Fibroblast of the conjunctiva (primary cell): ENCODE data around the gene PSTPIP1.

Experiments
- DNase-seq: peaks from one replicate; pipeline ENCODE4 v3.0.0-alpha.2; 2010; ENCODE audit warnings: low read depth

PSTPIP1 gene

DNA sequence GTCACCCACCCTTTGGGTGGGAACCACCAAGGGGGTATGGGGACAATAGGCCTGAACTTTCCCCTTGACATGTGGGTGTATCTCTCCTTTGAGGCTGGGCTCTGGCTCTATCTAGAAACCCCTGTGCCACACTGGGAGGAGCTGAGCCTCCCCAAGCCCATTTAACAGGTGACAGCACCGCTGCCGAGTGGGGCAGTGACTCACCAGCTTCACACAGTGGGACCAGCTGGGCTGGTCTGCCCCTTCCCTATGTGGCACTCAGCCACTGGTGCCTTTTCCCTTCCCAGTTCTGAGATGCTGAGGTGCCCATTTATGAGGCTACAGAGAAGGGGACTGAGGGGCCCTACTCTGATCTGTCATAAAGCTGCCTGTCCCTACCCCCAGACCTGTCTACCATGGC is 5.1 kb downstream of the PSTPIP1 start:
- DNase-seq, result no peak

DNA sequence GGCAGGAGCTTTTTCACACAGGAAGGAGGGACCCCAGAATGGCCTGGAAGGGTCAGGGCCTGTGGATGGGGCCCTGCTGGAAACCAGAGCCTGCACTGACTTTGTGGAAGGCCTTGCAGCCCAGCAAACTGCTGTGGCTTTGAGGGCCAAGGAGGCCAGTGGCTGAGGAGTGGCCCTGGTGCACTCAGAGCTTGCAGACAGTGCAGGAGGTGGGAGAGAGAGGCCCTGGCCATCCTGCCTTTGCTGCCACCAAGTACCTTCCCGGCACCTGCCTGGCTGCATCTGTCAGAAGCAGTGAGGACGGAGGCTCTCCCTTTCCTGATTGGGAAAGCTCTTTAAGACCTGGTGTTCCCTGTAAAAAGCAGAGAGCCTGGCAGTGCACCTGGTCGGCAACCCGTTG is 6.4 kb downstream of the PSTPIP1 start:
- no peak for DNase-seq

DNA sequence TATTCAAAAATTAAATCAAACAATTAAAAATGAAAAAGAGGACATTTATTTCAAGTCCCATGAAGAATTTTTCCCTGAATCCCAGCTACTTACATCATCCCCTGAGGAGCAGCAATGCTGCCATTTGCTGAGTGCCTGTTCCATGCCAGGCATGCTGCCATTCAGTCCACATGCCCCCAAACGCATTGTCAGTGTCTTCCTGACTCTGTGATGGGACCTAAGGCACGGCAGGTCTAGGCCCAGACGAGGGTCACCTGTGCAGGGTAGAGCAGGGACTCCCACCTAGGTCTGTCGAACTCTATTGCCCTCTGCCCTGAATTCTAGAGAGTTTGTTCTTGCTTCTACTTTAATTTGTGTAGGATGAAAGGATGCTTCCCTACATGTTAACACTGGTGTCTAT is 7.0 kb downstream of the PSTPIP1 start:
- DNase-seq, result no peak

DNA sequence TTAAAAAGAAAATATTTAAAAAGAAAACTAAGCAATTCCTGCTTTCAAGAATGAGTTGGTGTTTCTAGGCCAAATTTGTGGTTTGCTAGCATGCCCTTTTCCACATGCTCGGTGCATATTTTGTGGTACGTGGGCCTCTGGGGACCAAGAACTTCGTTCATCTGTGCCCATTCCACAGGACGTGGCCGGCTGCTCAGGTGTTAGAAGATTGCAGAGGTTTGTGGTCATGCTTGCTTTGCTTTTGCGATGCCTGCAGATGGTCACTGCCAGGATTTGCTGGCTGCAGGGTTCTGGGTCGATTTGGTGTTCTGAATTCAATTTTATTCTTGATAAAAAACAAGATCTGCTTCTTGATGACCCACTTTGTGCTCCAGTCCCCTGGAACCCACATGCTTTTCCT is 7.5 kb downstream of the PSTPIP1 start:
- DNase-seq, result no peak

DNA sequence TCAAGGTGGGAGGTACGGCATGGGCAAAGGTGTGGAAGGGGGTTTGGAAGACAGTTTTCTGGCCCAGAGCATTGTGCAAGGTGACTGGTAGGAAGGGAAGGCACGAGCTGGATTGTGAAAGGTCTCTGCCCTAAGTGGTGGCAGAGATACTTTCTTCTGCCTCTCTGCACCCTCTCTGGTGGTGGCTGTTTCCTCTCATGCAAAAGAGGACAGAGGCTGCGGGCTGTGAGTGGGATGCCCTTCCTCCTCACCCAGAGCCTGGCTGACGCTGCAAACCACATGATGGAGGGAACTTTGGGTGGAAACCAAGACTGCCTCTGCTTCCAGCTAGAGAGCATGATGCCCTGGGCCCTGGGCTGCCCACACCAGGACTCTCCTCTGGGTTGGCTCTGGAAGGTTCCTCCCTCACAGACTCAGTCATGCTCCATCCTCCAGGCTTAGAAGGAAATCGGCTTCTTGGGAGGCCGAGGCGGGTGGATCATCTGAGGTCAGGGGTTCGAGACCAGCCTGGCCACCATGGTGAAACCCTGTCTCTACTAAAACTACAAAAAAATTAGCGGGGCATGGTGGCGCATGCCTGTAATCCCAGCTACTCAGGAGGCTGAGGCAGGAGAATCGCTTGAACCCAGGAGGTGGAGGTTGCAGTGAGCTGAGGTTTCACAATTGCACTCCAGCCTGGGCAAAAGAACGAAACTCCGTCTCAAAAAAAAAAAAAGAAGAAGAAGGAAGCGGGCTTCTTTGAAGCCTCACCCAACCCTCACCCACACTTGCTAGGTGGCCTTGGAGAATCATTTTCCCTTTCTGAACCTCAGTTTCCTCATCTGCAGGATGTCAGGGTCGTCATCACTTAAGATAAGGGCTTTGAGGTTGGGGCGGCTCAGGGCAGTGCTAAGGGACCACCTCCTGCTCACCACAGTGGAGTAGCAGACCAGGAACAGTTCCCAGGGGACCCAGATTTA is 8.3 kb downstream of the PSTPIP1 start:
- no peak for DNase-seq

DNA sequence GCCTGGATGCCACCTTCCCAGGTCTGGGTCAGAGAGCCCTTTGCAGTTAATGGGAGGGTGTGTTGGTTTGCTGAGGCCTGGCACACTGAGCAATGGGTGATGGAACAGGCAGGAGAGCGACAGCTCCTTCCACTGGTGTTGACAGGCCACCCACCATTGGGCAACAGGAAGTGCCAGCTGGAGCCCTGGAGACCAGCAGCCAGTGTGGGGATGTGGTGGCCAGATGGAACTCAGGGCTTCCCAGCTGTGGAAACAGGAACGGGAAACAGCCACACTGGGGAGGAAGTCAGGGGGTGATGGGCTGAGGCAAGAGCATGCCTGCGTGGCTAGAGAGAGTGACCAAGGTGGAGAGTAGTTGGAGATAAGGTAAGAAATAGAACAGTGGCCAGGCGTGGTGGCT is 9.3 kb downstream of the PSTPIP1 start:
- no peak for DNase-seq

DNA sequence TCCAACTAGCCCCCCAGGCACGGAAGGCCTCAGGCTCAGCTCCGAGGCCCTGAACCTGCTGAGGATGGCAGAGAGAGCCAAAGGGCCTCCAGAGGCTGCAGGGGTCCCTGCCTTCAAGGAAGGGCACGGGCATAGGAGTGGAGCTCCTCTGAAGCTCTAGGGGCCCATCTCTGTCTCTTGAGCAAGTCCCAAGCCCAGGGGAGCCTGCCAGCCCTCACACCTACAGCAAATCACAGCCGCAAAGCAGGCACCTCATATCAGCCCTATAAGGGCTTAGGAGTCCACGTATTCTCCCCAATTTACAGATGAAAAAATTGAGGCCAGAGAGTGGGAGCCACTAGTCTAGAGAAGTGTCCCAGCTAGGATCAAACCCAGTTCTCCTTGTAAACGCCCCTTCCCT is 14.2 kb downstream of the PSTPIP1 start:
- DNase-seq, result no peak

DNA sequence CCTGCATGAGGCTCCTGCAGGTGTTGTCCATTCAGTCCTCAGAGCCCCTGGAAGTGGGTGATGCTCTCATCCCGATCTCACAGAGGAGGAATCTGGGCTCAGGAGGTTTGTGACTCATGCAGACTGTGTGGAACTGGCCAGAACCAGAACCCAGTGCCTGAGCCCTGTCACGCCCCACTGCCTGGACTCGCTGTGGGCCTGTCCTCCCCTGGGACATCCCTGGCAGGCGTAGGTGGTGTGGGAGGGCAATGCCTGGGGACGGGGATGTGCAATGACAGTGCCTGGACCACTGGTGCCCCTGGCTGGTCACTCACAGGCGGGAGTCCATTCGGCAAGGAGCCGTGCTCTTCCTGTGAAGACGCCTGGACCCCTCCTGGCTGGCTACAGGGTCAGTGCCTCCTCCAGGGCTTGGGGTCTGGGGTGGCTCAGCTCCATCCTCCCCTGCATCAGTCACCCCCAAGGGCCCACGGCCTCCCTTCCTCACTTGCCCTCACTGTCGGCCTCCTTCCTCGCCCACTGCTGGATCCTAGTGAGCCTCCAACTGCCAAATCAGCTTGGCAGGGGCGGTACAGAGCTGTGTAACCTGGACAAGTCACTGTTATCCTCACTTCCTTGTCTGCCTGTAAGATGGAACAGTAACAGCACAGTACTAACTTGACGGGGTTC is 14.9 kb downstream of the PSTPIP1 start:
- DNase-seq, result no peak

DNA sequence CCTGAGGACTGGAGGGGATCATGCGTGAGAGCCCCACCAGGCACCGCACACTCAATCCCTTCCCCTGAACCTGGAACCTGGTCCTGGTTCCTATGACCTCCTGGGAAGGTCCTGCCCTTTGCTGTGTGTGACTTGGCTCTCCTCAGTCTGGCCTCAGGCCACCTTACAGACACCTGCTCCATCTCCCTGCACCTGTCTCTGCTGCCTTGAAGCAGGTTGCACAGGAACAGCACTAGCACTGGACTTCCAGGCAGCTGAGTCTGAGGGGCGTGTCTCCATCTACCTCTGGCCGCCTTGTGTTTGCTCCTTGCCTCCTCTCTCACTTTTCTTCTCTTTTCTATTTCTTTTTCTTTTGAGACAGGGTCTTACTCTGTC is 15.4 kb downstream of the PSTPIP1 start:
- DNase-seq, result no peak

DNA sequence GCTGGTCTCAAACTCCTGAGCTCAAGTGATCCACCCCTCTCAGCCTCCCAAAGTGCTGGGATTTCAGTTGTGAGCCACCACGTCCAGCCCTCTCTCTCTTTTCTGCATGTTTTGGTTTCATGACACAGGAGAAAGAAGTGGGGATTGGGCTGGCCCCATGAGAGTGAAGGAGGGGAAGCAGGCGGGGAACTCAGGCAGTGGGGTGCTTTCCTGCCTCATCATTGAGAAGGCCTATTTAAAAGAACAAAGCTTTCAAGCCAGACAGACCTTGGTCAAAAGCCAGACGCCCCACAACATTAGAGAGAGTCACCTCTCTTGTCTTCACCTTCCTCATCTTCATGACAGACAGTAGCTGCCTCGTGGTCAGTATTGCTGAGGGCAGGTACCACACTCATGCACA is 15.9 kb downstream of the PSTPIP1 start:
- DNase-seq, result no peak

DNA sequence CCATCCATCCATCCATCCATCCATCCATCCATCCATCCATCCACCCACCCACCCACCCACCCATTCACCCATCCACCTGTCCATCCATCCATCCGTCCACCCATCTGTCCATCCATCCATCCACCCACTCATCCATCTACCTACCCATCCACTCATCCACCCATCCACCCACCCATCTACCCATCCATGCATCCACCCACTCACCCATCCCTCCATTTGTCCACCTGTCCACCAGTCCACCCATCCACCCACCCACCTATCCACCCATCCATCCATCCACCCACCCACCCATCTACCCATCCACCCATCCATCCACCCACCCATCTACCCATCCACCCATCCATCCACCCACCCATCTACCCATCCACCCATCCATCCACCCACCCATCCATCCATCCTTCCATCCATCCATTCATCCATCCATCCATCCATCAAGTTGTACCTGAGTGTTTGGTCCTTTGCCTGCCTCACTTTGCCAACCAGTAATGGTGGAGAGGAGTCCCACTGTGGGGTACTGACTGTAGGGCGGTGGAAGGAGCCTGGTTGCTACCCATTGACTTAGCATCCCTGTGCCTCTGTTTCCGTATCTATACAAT is 17.3 kb downstream of the PSTPIP1 start:
- DNase-seq, result no peak

DNA sequence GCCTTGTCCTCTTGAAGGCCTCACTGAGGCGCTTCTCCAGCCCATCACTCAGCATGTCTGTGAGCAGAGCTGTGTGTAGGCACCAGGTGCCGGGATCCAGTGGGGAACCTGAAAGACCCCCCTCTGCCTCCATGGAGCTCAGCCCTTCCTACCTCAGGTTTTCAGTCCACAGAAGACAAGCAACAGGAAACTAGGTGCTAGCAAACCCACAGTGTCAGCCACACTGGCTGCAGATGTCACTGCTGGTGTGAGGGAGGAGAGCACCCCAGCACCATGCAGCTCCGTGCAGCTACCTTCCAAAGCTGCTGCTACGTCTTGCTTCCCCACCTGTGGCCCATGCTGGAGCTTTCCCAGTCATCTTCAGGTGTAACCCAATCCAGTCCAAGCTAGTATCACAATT is 17.9 kb downstream of the PSTPIP1 start:
- DNase-seq, result no peak

DNA sequence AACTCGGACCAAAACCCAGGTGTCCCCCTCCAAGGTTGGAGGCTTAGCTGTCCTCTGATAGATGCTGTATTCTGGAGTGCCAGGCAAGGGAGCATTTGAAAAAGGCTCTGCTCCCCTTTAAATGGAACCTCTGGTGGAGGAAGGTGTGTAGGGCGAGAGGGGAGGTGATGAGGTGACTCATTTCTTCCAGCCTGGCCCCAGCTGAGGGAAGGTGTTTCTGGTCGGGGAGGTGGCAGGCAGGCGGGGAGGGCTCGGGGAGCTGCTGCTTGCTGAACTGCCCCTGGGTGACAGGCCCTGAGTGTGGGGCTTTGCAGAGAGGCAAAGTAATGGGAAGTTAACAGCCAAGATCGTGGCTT is 18.8 kb downstream of the PSTPIP1 start:
- DNase-seq, result no peak

DNA sequence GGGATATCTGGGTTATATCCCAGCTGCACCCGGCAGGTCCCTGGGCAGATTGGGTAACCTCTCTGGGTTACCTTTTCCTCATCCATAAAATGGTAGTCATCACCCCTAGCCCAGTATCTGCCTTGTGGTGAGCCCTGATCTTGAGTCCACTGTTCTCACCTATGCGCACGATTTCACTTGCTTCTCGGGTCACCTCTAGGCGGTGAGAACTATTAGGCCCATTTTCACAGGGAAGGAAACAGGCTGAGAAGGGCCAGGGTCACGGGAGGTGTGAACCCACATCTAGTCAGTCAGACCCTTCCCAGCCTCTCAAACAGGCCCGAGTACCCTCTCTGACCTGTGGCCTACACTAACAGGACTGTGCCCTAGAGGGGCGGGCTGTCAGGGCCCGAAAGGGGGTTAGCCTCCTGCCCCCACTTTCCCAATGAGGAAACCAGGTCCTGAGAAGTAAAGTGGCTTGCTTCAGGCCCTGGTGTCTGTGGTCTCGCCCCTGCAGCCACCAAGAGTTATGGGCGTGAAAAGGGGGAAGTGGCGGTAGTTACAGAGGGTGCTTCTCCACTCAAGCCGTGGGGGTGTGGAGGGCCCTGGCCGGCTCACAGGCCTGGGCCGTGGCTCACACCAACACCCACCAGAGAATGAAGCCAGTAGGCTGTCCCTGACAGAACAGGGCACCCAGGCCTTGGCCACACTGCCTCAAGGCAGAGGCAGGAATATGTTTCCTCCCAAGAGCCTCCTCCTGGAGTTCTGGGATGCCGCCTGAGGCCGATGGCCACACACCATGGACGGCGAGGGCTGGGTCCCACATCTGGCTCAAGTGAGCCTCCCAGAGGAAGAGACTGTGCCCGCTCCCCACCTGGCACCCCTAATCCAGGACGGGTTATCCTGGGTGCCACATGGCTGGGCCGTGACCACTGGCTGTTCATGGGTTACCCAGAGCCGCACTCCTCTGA is 19.5 kb downstream of the PSTPIP1 start:
- DNase-seq, result no peak

DNA sequence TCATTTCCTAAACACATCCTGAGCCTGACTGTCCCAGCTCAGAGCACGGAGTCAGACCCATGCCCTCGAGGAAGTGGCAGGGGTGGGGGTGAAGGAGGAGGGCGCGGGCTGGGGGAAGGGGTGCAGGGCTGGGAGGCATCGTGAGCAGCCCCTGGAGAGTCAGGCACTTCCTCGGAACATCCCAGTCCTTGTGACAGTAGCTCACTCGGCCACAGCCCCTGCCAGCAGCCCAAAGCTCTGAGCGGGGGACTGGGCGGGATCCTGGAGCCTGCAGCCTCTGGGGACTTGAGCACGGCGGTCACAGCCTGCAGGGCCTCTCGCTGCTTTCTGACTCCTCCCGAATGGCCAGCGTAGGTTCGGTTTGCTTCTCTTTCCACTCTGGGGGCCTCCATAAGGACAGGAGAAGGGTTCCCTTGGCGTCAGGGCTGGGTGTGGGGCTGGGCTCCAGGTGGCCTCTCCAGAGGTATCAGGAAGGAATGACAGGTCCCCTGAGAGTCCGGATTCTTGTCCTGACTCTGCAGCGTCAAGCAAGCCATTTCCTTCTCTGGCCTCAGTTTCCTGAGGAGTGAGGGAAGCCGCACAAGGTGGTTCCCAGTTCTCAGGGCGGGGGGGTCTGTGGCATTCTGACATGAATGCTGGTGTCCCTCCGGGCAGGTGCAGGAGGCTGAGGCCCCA is 20.9 kb downstream of the PSTPIP1 start:
- no peak for DNase-seq

DNA sequence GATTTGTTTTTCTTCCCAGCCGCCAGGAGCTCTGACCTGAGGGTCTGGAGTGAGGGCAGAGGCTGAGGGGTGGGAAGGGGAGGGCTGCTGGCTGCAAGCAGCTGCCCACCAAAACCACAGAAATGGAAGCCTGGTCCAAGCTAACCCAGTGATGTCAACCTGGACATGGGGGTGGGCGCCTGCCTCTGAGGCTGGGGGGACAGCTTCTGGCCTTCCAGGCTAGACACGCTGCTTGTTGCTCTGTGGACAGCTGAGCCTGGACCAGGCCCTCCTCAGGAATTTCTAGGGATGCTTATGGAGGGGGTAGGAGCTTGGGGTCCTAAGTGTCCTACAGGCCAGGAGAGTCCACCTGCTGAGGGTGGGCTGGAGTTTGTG is 21.4 kb downstream of the PSTPIP1 start:
- no peak for DNase-seq

DNA sequence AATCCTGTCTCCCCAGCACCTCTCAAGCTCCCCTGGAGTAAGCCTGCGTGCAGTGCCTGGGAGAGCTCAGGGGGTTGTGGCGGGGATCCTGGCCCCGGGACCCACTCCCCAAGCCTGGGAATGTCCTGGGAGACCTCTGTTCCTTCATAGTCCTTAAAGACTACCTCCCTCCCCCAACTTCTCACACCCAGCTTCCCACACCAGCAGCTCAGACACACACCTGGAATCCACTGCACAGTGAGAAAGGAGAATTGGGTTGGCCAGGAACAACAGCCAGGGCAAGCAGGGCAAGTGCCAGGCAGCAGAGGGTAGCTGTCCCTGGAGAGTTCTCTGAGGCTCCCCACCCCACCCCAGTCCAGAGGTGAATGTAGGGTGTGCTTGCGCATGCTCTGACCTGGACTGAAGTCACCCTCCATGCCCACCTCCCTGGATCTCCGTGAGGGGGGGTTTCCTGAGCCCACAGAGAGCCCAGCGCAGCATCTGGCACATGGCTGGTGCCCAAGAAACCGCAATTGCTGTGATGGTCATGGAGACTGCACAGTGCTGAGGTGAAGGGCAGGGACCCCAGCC is 22.2 kb downstream of the PSTPIP1 start:
- no peak for DNase-seq

DNA sequence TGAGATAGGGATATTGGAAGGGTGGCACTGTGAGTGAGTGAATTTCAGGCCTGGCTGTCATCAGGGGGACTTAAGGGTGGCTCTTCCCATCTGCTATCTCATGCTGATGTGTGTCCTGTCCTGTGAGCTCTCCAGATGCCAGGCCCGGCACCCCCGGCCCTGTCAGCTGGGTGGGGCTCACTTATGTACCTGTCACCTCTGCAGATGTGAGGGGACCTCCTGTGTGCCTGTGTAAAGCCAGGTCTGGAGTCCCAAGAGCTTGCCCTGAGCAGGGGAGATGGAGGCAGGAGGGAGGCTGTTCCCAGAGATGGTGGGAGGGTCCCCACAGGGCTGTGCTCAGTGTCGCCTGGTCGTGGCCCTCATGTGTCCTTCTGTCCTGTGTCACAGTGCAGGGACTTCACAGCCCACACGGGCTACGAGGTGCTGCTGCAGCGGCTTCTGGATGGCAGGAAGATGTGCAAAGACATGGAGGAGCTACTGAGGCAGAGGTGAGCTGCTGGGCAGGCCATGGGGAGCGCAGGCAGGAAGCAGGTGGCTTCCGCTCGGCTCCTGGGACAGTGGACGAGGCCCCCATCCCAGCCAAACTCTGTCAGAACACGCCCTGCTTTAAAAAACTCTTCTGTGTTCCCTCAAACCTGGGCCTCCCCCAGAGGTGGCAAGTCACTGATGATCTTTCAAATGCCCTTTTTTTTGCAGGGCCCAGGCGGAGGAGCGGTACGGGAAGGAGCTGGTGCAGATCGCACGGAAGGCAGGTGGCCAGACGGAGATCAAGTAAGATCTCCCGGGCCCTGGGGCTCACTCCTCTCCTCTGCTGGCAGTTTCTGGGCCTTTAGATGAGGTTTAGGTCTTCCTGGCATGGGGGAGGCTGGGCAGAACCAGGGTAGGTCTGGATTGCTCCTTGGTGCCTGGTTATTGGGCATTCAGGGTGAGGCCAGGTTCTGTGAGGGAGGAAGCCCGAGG is 23.1 kb downstream of the PSTPIP1 start:
- no peak for DNase-seq

DNA sequence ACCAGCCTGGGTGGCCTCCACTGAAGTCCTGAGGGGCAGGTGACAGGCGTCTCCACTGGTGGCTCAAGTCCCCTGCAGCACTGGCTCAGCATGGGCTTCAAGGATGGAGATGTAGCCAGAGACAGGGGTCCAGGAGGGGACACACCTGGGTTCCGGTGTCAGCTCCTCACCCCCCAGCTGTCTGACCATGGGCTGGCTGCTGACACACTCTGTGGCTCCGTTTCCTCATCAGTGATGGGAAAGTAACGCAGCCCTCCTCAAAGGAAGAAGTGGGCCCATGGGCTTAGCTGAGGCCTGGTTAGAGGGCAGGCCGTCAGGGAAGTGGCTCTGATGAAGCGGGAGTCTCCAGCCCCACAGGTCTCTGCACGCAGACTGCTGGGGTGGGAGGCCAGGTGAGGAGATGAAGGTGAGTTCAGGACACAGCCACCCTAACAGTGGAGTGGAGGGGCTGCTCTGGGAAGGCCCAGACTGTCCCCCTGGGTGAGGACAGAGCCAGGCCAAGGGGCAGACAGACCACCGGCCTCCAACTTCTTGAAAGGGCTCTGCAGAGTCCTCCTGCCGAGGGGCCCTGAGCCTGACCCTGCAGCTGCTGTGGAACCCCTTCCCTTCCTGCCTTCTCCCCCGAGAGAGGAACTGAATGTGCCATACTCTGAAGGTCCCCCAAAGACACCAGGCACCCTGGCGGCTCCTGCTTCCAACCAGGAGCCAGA is 24.0 kb downstream of the PSTPIP1 start:
- DNase-seq, result no peak
